Lower lobe of right lung (tissue), 2 donors: ENCODE results near the gene FUBP1. TPM values are rescaled to one million over a fixed set of nuclear protein-coding genes. Genes with fewer than 3 reads are reported as not detected.
A peak's percentile ranks its signal among the peaks of the same experiment; 100 is the strongest.
"Not testable (repeated sequence)": the region's sequence is repeated elsewhere in the genome, so short reads cannot be mapped to it uniquely, and the experiment has no call there.

ENCODE experiments used
- ATAC-seq, 2 donors: fragments of 200-7000 bp; cut with Tn5 transposase; one replicate each; pipeline ENCODE4 v1.9.1; 2020 to 2022; ENCODE audit warnings: mild to moderate bottlenecking in 2 of 2, moderate library complexity in 2 of 2
- DNase-seq: peaks from one replicate; pipeline ENCODE4 v3.0.0-alpha.2; 2020
- H3K27ac ChIP-seq: fragments of 200-600 bp; one replicate; pipeline ENCODE4 v1.8.0; 2022
- H3K27me3 ChIP-seq: fragments of 200-600 bp; one replicate; pipeline ENCODE4 v1.8.0; 2022; ENCODE audit warnings: low read depth
- H3K36me3 ChIP-seq: fragments of 200-600 bp; one replicate; pipeline ENCODE4 v1.8.0; 2022; ENCODE audit warnings: mild to moderate bottlenecking
- H3K4me1 ChIP-seq: fragments of 200-600 bp; one replicate; pipeline ENCODE4 v1.8.0; 2022
- H3K4me3 ChIP-seq: fragments of 200-600 bp; one replicate; pipeline ENCODE4 v1.8.0; 2022; ENCODE audit warnings: mild to moderate bottlenecking
- H3K9me3 ChIP-seq: fragments of 200-600 bp; one replicate; pipeline ENCODE4 v1.8.0; 2022
- CTCF ChIP-seq: fragments of 200-600 bp; IDR thresholded peaks from one replicate; pipeline ENCODE4 v1.8.0; 2022; ENCODE audit warnings: antibody characterized with exemption, mild to moderate bottlenecking
- intact Hi-C: fragments of 100-400 bp; cut with DNase I; formaldehyde crosslinking; loops from one replicate; pipeline ENCODE4 v1.11.0; 2022
- total RNA-seq: library from RNA; stranded (reverse); fragmentation: NEBNext Ultra II Directional; extraction: Animal tissue kit (Norgen Biotek cat#: 25700); gene quantifications from one replicate; pipeline ENCODE4 v1.2.1, GENCODE V29; 2021
- donor health status: DM: no; HTN: yes; CAD: no; lungs with severe emphysema.

Gene FUBP1
- total RNA-seq, 1 donor from 2014 or later, result 96.6 TPM

GRCh38 chr1:77986810-77987209, 7.9 kb upstream of the FUBP1 start:
- peaks cover 6% of the 10 kb centered on the region for H3K4me1 ChIP-seq
- H3K9me3 ChIP-seq, result no peaks in the 10 kb centered on the region
- no peak for ATAC-seq
- no peak overlapping the region for H3K4me3 ChIP-seq
- DNase-seq, result no peak
- H3K27ac ChIP-seq, result no peak overlapping the region
- TF ChIP-seq CTCF, result no peak
- H3K36me3 ChIP-seq, result no peaks in the 10 kb centered on the region
- intact Hi-C loops, result no loop called here
- no peaks in the 10 kb centered on the region for H3K27me3 ChIP-seq

GRCh38 chr1:77984629-77985028, 5.8 kb upstream of the FUBP1 start:
- Histone ChIP-seq H3K27ac (no peak overlapping the region), H3K4me3 (no peak overlapping the region), H3K36me3 (no peaks in the 10 kb centered on the region), H3K27me3 (no peaks in the 10 kb centered on the region), H3K9me3 (no peaks in the 10 kb centered on the region), H3K4me1 (peaks cover 12% of the 10 kb centered on the region)
- no peak for TF ChIP-seq CTCF
- ATAC-seq, result no peak
- DNase-seq, result no peak
- intact Hi-C loops, result no loop called here

- DNase-seq, result no peak
- intact Hi-C loops, result no loop called here
- TF ChIP-seq CTCF, result no peak
Observed at GRCh38 chr1:77983997-77984355, 5.1 kb upstream of the FUBP1 start.

GRCh38 chr1:77983352-77983996, 4.6 kb upstream of the FUBP1 start:
- DNase-seq, H3K9me3 ChIP-seq, H3K27ac ChIP-seq, H3K36me3 ChIP-seq, ATAC-seq, intact Hi-C loops, H3K4me3 ChIP-seq, H3K27me3 ChIP-seq: not testable (repeated sequence)
- peaks cover 12% of the 10 kb centered on the region for H3K4me1 ChIP-seq

More at GRCh38 chr1:77983997-77984355, 5.1 kb upstream of the FUBP1 start:
- no peak for ATAC-seq
- Histone ChIP-seq H3K4me1 (peaks cover 12% of the 10 kb centered on the region), H3K4me3 (no peak overlapping the region), H3K9me3 (no peaks in the 10 kb centered on the region), H3K27me3 (no peaks in the 10 kb centered on the region), H3K36me3 (no peaks in the 10 kb centered on the region), H3K27ac (no peak overlapping the region)

- Histone ChIP-seq H3K27ac (peak overlapping the region; percentile 96), H3K9me3 (no peaks in the 10 kb centered on the region), H3K27me3 (no peaks in the 10 kb centered on the region), H3K4me1 (peaks cover 40% of the 10 kb centered on the region), H3K36me3 (no peaks in the 10 kb centered on the region), H3K4me3 (peak overlapping the region; percentile 76)
- intact Hi-C loops, result no loop called here
- ATAC-seq (peak; percentile 87), DNase-seq (no peak)
- TF ChIP-seq CTCF, result no peak
Observed at GRCh38 chr1:77978293-77978968, 441 bp downstream of the FUBP1 start.

- no peak for DNase-seq
- no peak for TF ChIP-seq CTCF
- peaks cover 40% of the 10 kb centered on the region for H3K4me1 ChIP-seq
- no peak for ATAC-seq
- H3K36me3 ChIP-seq, result no peaks in the 10 kb centered on the region
- no peaks in the 10 kb centered on the region for H3K9me3 ChIP-seq
- no peaks in the 10 kb centered on the region for H3K27me3 ChIP-seq
- peak overlapping the region; percentile 96 for H3K27ac ChIP-seq
- peak overlapping the region; percentile 76 for H3K4me3 ChIP-seq
- intact Hi-C loops, result no loop called here
Observed at GRCh38 chr1:77977989-77978292, 931 bp downstream of the FUBP1 start.
